DOHH2 (cell line): ENCODE data around the gene COL1A1.

Experiments
- H3F3A ChIP-seq: fragments of 200-600 bp; sonication (generic), shearing (Covaris generic); 2 replicates; pipeline ENCODE4 v1.6.0; 2016; ENCODE audit warnings: antibody characterized with exemption, mild to moderate bottlenecking; ENCODE audit not compliant: control insufficient read depth, insufficient read depth
- H3K27ac ChIP-seq: fragments of 200-600 bp; sonication (generic); 2 replicates; pipeline ENCODE4 v1.5.1; 2014; ENCODE audit warnings: low read depth, mild to moderate bottlenecking, low read length, moderate library complexity
- H3K27me3 ChIP-seq: fragments of 200-600 bp; sonication (generic); 2 replicates; pipeline ENCODE4 v1.6.1; 2014; ENCODE audit warnings: mild to moderate bottlenecking, low read length, mixed read lengths; ENCODE audit not compliant: control insufficient read depth
- H3K36me3 ChIP-seq: fragments of 200-600 bp; sonication (generic); 2 replicates; pipeline ENCODE4 v1.6.1; 2014; ENCODE audit warnings: mild to moderate bottlenecking, low read length, moderate library complexity, mixed read lengths; ENCODE audit not compliant: control insufficient read depth
- H3K4me1 ChIP-seq: fragments of 200-600 bp; sonication (generic); 2 replicates; pipeline ENCODE4 v1.6.1; 2014; ENCODE audit warnings: mild to moderate bottlenecking, low read length, mixed read lengths; ENCODE audit not compliant: control insufficient read depth
- H3K4me2 ChIP-seq: fragments of 200-600 bp; sonication (generic); 2 replicates; pipeline ENCODE4 v1.6.0; 2014; ENCODE audit warnings: mild to moderate bottlenecking, low read length, moderate library complexity
- H3K4me3 ChIP-seq: fragments of 200-600 bp; sonication (generic); 2 replicates; pipeline ENCODE4 v1.5.1; 2014; ENCODE audit warnings: mild to moderate bottlenecking, low read length, mixed read lengths
- H3K79me2 ChIP-seq: fragments of 200-600 bp; sonication (generic); 2 replicates; pipeline ENCODE4 v1.6.1; 2014; ENCODE audit warnings: mild to moderate bottlenecking, low read length, mixed read lengths; ENCODE audit not compliant: control insufficient read depth
- H3K9me2 ChIP-seq: fragments of 200-600 bp; sonication (generic); replicated peaks from 2 replicates; pipeline ENCODE4 v1.6.1; 2014; ENCODE audit warnings: mild to moderate bottlenecking, low read length, mixed read lengths; ENCODE audit not compliant: control insufficient read depth
- H3K9me3 ChIP-seq: fragments of 200-600 bp; sonication (generic); 2 replicates; pipeline ENCODE4 v1.6.1; 2014; ENCODE audit warnings: antibody characterized with exemption, low read length, mixed read lengths; ENCODE audit not compliant: control insufficient read depth, insufficient read depth
- H4K20me1 ChIP-seq: fragments of 200-600 bp; sonication (generic); 2 replicates; pipeline ENCODE4 v1.6.0; 2014; ENCODE audit warnings: low read depth, mild to moderate bottlenecking, antibody characterized with exemption, low read length, moderate library complexity; ENCODE audit not compliant: control insufficient read depth, insufficient read depth
- EZH2phosphoT487 ChIP-seq: fragments of 200-600 bp; sonication (generic); IDR thresholded peaks from 2 replicates; pipeline ENCODE4 v1.6.1; 2017; ENCODE audit warnings: borderline replicate concordance, mild to moderate bottlenecking, antibody characterized with exemption, low read length, moderate library complexity, mixed read lengths
- TF ChIP-seq, protein P1 (sequence below): fragments of 200-600 bp; sonication (generic); IDR thresholded peaks from one replicate; pipeline ENCODE4 v1.5.1; 2014; ENCODE audit warnings: antibody characterized with exemption, mild to moderate bottlenecking, low read depth, low read length; ENCODE audit not compliant: poor library complexity, severe bottlenecking

COL1A1 gene

DNA sequence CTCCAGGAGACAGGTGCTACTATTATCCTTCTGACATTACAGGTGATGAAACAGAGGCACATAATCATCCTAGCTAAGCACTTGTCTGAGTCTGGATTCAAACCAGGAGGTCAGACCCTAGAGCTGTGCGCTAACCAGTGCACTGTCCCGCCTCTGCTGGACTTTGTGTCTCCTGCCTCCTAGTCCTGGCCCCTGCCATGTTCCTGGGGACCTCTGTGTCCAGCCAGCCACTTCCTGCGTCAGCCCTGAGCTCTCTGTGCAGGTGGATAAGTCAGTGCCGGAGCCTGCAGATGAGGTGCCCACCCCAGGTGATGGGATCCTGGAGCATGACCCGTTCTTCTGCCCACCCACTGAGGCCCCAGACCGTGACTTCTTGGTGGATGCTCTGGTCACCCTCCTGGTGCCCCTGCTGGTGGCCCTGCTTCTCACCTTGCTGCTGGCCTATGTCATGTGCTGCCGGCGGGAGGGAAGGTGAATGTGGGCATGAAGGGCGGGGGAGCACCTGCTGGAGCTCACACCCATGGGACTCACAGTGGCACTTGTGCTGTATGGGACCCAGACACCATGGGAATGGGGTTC lies 31.5 kb downstream of the COL1A1 start:
- no peaks in the 10 kb centered on the region for H3K36me3 ChIP-seq
- H3K27ac ChIP-seq = no peak overlapping the region
- H3K27me3 ChIP-seq = peaks cover 32% of the 10 kb centered on the region
- H3K4me3 ChIP-seq = no peak overlapping the region
- H3K9me2 ChIP-seq = no peaks in the 10 kb centered on the region
- no peaks in the 10 kb centered on the region for H4K20me1 ChIP-seq
- peaks cover 6% of the 10 kb centered on the region; the same call in 1 of the 2 replicates for H3K4me1 ChIP-seq
- no peaks in the 10 kb centered on the region for H3K9me3 ChIP-seq
- no peak overlapping the region for H3K4me2 ChIP-seq
- TF ChIP-seq, protein P1, sequence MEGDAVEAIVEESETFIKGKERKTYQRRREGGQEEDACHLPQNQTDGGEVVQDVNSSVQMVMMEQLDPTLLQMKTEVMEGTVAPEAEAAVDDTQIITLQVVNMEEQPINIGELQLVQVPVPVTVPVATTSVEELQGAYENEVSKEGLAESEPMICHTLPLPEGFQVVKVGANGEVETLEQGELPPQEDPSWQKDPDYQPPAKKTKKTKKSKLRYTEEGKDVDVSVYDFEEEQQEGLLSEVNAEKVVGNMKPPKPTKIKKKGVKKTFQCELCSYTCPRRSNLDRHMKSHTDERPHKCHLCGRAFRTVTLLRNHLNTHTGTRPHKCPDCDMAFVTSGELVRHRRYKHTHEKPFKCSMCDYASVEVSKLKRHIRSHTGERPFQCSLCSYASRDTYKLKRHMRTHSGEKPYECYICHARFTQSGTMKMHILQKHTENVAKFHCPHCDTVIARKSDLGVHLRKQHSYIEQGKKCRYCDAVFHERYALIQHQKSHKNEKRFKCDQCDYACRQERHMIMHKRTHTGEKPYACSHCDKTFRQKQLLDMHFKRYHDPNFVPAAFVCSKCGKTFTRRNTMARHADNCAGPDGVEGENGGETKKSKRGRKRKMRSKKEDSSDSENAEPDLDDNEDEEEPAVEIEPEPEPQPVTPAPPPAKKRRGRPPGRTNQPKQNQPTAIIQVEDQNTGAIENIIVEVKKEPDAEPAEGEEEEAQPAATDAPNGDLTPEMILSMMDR = no peak
- no peak for TF ChIP-seq EZH2phosphoT487
- H3F3A ChIP-seq = no peaks in the 10 kb centered on the region
- no peaks in the 10 kb centered on the region for H3K79me2 ChIP-seq

- no peaks in the 10 kb centered on the region for H3F3A ChIP-seq
- H3K79me2 ChIP-seq = no peaks in the 10 kb centered on the region
- peaks cover 6% of the 10 kb centered on the region; the same call in 1 of the 2 replicates for H3K4me1 ChIP-seq
- no peak overlapping the region for H3K4me2 ChIP-seq
- no peaks in the 10 kb centered on the region for H3K9me2 ChIP-seq
- no peaks in the 10 kb centered on the region for H4K20me1 ChIP-seq
- H3K36me3 ChIP-seq = no peaks in the 10 kb centered on the region
- H3K4me3 ChIP-seq = no peak overlapping the region
- TF ChIP-seq, protein P1 = peak; percentile 83
- no peak for TF ChIP-seq EZH2phosphoT487
- H3K9me3 ChIP-seq = no peaks in the 10 kb centered on the region
- H3K27me3 ChIP-seq = peaks cover 32% of the 10 kb centered on the region
- no peak overlapping the region for H3K27ac ChIP-seq
These were observed 32.2 kb downstream of the COL1A1 start for GRCh38 chr17:50169121-50169764.

GRCh38 chr17:50168319-50168718 lies 33.1 kb downstream of the COL1A1 start:
- TF ChIP-seq, protein P1 = no peak
- TF ChIP-seq EZH2phosphoT487 = no peak
- no peak overlapping the region for H3K4me2 ChIP-seq

More at GRCh38 chr17:50168319-50168718, 33.1 kb downstream of the COL1A1 start:
- Histone ChIP-seq H3K27me3 (peaks cover 32% of the 10 kb centered on the region), H3K9me2 (no peaks in the 10 kb centered on the region), H4K20me1 (no peaks in the 10 kb centered on the region), H3K4me3 (no peak overlapping the region), H3K36me3 (no peaks in the 10 kb centered on the region), H3F3A (no peaks in the 10 kb centered on the region), H3K27ac (no peak overlapping the region), H3K9me3 (no peaks in the 10 kb centered on the region), H3K4me1 (peaks cover 12% of the 10 kb centered on the region; the same call in 1 of the 2 replicates), H3K79me2 (no peaks in the 10 kb centered on the region)
